ENCODE measurements around the gene CST7. TPM values are rescaled to one million over a fixed set of nuclear protein-coding genes. Genes with fewer than 3 reads are reported as not detected.

The CST7 gene
- polyA plus RNA-seq, 1 of the 3 experiments (the other 2 are of a cell fraction), result 0.07 TPM

- H3K9me3 ChIP-seq, result no peaks in the 10 kb centered on the region
- H3K36me3 ChIP-seq (replicated peaks in 1 of 2; ENCODE audit: control insufficient read depth in 1 of 2, insufficient read depth in 2 of 2, low read length in 1 of 2), result peaks cover 5 to 58% of the 10 kb centered on the region in 2 experiments
- H3K4me3 ChIP-seq (ENCODE audit: low read depth in 2 of 2, low read length in 1 of 2), result no peak overlapping the region
- TF ChIP-seq SIN3A (IDR thresholded peaks at IDR 0.05; ENCODE audit: borderline replicate concordance, low read depth, low read length) (no peak), SMC3 (IDR thresholded peaks at IDR 0.05; ENCODE audit: low read depth, low read length) (no peak), FOSL2 (IDR thresholded peaks at IDR 0.05; ENCODE audit: borderline replicate concordance, low read depth) (no peak), NRF1 (IDR thresholded peaks at IDR 0.05; ENCODE audit: low read depth, low read length) (no peak), ELF1 (IDR thresholded peaks at IDR 0.05) (no peak), NFIC (IDR thresholded peaks at IDR 0.05; ENCODE audit: borderline replicate concordance) (no peak), USF2 (IDR thresholded peaks at IDR 0.05; ENCODE audit: borderline replicate concordance, low read depth, low read length) (no peak), RCOR1 (IDR thresholded peaks at IDR 0.05; ENCODE audit: low read length) (no peak), MEF2A (IDR thresholded peaks at IDR 0.05; ENCODE audit: borderline replicate concordance, low read depth) (no peak), MAX (IDR thresholded peaks at IDR 0.05; ENCODE audit: low read depth) (no peak), EZH2phosphoT487 (IDR thresholded peaks at IDR 0.05; ENCODE audit: borderline replicate concordance, low read depth) (no peak), YY1 (IDR thresholded peaks at IDR 0.05; ENCODE audit: low read depth) (no peak), RAD21 (IDR thresholded peaks at IDR 0.05; ENCODE audit: low read length) (no peak), RXRA (IDR thresholded peaks at IDR 0.05; ENCODE audit: borderline replicate concordance, low read depth) (no peak), PBX3 (IDR thresholded peaks at IDR 0.05) (no peak), EP300 (IDR thresholded peaks at IDR 0.05; ENCODE audit: borderline replicate concordance in 1 of 2, low read depth in 1 of 2, low read length in 1 of 2) (no peak), GABPA (IDR thresholded peaks at IDR 0.05; ENCODE audit: low read depth) (no peak)
- ChIA-PET POLR2A (no interaction called here), CTCF (no interaction called here)
- H3K27me3 ChIP-seq (ENCODE audit: insufficient read depth), result no peaks in the 10 kb centered on the region
- no peaks in the 10 kb centered on the region for H3K4me1 ChIP-seq (ENCODE audit: control insufficient read depth in 1 of 2, insufficient read depth in 2 of 2, low read depth in 1 of 2, low read length in 1 of 2)
- no peak overlapping the region for H3K4me2 ChIP-seq
- no peaks in the 10 kb centered on the region for H3K79me2 ChIP-seq (ENCODE audit: insufficient read depth)
- H3K27ac ChIP-seq (ENCODE audit: low read depth in 2 of 2, low read length in 1 of 2), result no peak overlapping the region
- H3F3A ChIP-seq (replicated peaks; ENCODE audit: insufficient read depth), result no peaks in the 10 kb centered on the region
- H3K9me2 ChIP-seq, result no peaks in the 10 kb centered on the region
- H3K9ac ChIP-seq, result no peak overlapping the region
- WGBS (ENCODE audit: low lambda C conversion rate), result 95% methylated on average over 12 of the region's 14 CpGs
- H4K20me1 ChIP-seq (ENCODE audit: insufficient read depth), result no peaks in the 10 kb centered on the region
- no peak for DNase-seq
- no peak overlapping the region for H2AFZ ChIP-seq (ENCODE audit: low read depth)
These were observed 10.7 kb downstream of the CST7 start for GRCh38 chr20:24959591-24960301.

Data from SK-N-SH (cell line).